GM12878 (cell line): ENCODE results near the gene MEGF11. TPM values are rescaled to one million over a fixed set of nuclear protein-coding genes. Genes with fewer than 3 reads are reported as not detected.

Source experiments
- ATAC-seq: fragments of 200-7000 bp; cut with Tn5 transposase; 3 replicates; pipeline ENCODE4 v1.9.1; 2020; ENCODE audit warnings: mild to moderate bottlenecking, moderate library complexity
- BruUV-seq: library from RNA; stranded (reverse); fragments of 400-500 nt; replicated peaks from 2 replicates; lab custom pipeline; 2021; lab: Mats Ljungman, UMichigan
- CTCF ChIA-PET: fragments of 300-600 bp; sonication (Branson Sonifier 250); formaldehyde crosslinking; extraction: SDS; loops from one replicate; lab custom pipeline; 2021; ENCODE audit warnings: inconsistent platforms; lab: Yijun Ruan, JAX
- POLR2A ChIA-PET: fragments of 350-600 bp; formaldehyde crosslinking; extraction: SDS; loops from one replicate; lab custom pipeline; 2021; ENCODE audit warnings: inconsistent platforms; lab: Charles Lee
- RAD21 ChIA-PET: fragments of 300-600 bp; sonication (Branson Sonifier 250); formaldehyde crosslinking; loops from one replicate; lab custom pipeline; 2023; ENCODE audit warnings: antibody characterized with exemption; ENCODE audit not compliant: unreplicated experiment; lab: Charles Lee
- SMC1A ChIA-PET: fragments of 300-600 bp; sonication (Branson Sonifier 250); formaldehyde crosslinking; loops from one replicate; lab custom pipeline; 2023; ENCODE audit not compliant: unreplicated experiment, uncharacterized antibody; lab: Charles Lee
- DNase-seq: peaks from one replicate; pipeline ENCODE4 v3.0.0-alpha.2; 2011; ENCODE audit warnings: low read depth, low spot score
- FAIRE-seq: peaks from 3 replicates; lab custom pipeline; 2011; peaks lifted over from hg19 to GRCh38; lab: Jason Lieb, UNC
- H2AFZ ChIP-seq: 2 replicates; pipeline ENCODE4 v1.6.0; 2011; ENCODE audit warnings: low read depth, low read length, control low read depth; ENCODE audit not compliant: control insufficient read depth
- H3K27ac ChIP-seq: 2 replicates; pipeline ENCODE4 v1.5.1; 2011; ENCODE audit warnings: control low read depth; ENCODE audit not compliant: control insufficient read depth, insufficient read depth
- H3K27me3 ChIP-seq, 2 experiments: replicated peaks in 1 of 2; 2 replicates each; pipeline versions ENCODE4 v1.6.0 to v1.6.1; 2011; ENCODE audit warnings: low read length in 1 of 2; ENCODE audit not compliant: control insufficient read depth in 2 of 2, insufficient read depth in 2 of 2
- H3K36me3 ChIP-seq, 2 experiments: 2 replicates each; pipeline ENCODE4 v1.5.1; 2011; ENCODE audit warnings: low read length in 1 of 2; ENCODE audit not compliant: control insufficient read depth in 2 of 2, insufficient read depth in 2 of 2
- H3K4me1 ChIP-seq: 2 replicates; pipeline ENCODE4 v1.6.1; 2011; ENCODE audit warnings: mild to moderate bottlenecking, low read length, moderate library complexity, mixed read lengths; ENCODE audit not compliant: control insufficient read depth, insufficient read depth
- H3K4me2 ChIP-seq: 2 replicates; pipeline ENCODE4 v1.6.0; 2011; ENCODE audit warnings: control low read depth; ENCODE audit not compliant: control insufficient read depth, insufficient read depth
- H3K4me3 ChIP-seq: fragments of 200-600 bp; sonication (generic); 2 replicates; pipeline ENCODE4 v1.5.1; 2016
- H3K79me2 ChIP-seq: 2 replicates; pipeline ENCODE4 v1.6.0; 2011; ENCODE audit warnings: low read length; ENCODE audit not compliant: control insufficient read depth, insufficient read depth
- H3K9ac ChIP-seq: 2 replicates; pipeline ENCODE4 v1.8.0; 2011; ENCODE audit warnings: low read length, control low read depth, mixed read lengths; ENCODE audit not compliant: control insufficient read depth, insufficient read depth
- H3K9me3 ChIP-seq: replicated peaks from 3 replicates; pipeline ENCODE4 v1.5.1; 2011; ENCODE audit warnings: mild to moderate bottlenecking, low read length; ENCODE audit not compliant: control insufficient read depth, insufficient read depth
- H4K20me1 ChIP-seq: 2 replicates; pipeline ENCODE4 v1.6.0; 2011; ENCODE audit not compliant: control insufficient read depth, insufficient read depth
- ASH2L ChIP-seq: fragments of 300-600, 200-600 bp; sonication (generic); IDR thresholded peaks from 2 replicates; pipeline ENCODE4 v1.6.1; 2017; ENCODE audit warnings: low read depth, mild to moderate bottlenecking, borderline replicate concordance
- ATF7 ChIP-seq: fragments of 450-650 bp; IDR thresholded peaks from 2 replicates; pipeline ENCODE4 v1.6.1; 2016; ENCODE audit warnings: low read depth, mild to moderate bottlenecking
- BRCA1 ChIP-seq: IDR thresholded peaks from 2 replicates; pipeline ENCODE4 v1.6.1; 2011; ENCODE audit warnings: low read depth, low read length, improper control_type of control experiment
- CEBPZ ChIP-seq: fragments of 150-350 bp; IDR thresholded peaks from 2 replicates; pipeline ENCODE4 v1.6.1; 2016; ENCODE audit warnings: low read depth, low read length
- EGR1 ChIP-seq, 2 experiments: IDR thresholded peaks; 1 replicate in 1 of 2; 2 replicates in 1 of 2; pipeline ENCODE4 v1.6.1; 2011 to 2012; ENCODE audit warnings: low read depth in 2 of 2, low read length in 2 of 2, borderline replicate concordance in 1 of 2, mild to moderate bottlenecking in 1 of 2, moderate library complexity in 1 of 2
- IRF4 ChIP-seq: IDR thresholded peaks from 2 replicates; pipeline ENCODE4 v1.6.1; 2011; ENCODE audit warnings: low read depth, low read length
- JUND ChIP-seq: IDR thresholded peaks from 2 replicates; pipeline ENCODE4 v1.6.1; 2012; ENCODE audit warnings: low read depth, mild to moderate bottlenecking, low read length, improper control_type of control experiment, moderate library complexity
- MEF2A ChIP-seq: IDR thresholded peaks from 2 replicates; pipeline ENCODE4 v1.6.1; 2011; ENCODE audit warnings: low read depth, mild to moderate bottlenecking, low read length, moderate library complexity; ENCODE audit not compliant: insufficient read depth
- MXI1 ChIP-seq: fragments of 150-350 bp; IDR thresholded peaks from 2 replicates; pipeline ENCODE4 v1.6.1; 2011; ENCODE audit warnings: low read depth, mild to moderate bottlenecking, inconsistent platforms, low read length, improper control_type of control experiment
- NFYB ChIP-seq: IDR thresholded peaks from 2 replicates; pipeline ENCODE4 v1.6.1; 2011; ENCODE audit warnings: low read depth, mild to moderate bottlenecking, low read length, improper control_type of control experiment, moderate library complexity; ENCODE audit not compliant: insufficient read depth
- NR2C2 ChIP-seq: IDR thresholded peaks from 2 replicates; pipeline ENCODE4 v1.6.1; 2011; ENCODE audit warnings: borderline replicate concordance, low read depth; ENCODE audit not compliant: control insufficient read depth, insufficient read length
- POLR2A ChIP-seq: IDR thresholded peaks from 2 replicates; pipeline ENCODE4 v1.6.1; 2011; ENCODE audit warnings: low read depth, mild to moderate bottlenecking, low read length
- PRDM15 ChIP-seq: fragments of 450-650 bp; formaldehyde crosslinking; IDR thresholded peaks from 2 replicates; pipeline ENCODE4 v1.4.0; 2020; ENCODE audit warnings: mild to moderate bottlenecking, moderate library complexity
- RAD51 ChIP-seq: fragments of 450-650 bp; IDR thresholded peaks from 2 replicates; pipeline ENCODE4 v1.6.1; 2016; ENCODE audit warnings: moderate library complexity, mild to moderate bottlenecking, inconsistent platforms
- SPI1 ChIP-seq: IDR thresholded peaks from 2 replicates; pipeline ENCODE4 v1.6.1; 2011; ENCODE audit warnings: low read depth, mild to moderate bottlenecking, low read length, moderate library complexity, borderline replicate concordance; ENCODE audit not compliant: insufficient read depth
- STAT1 ChIP-seq: fragments of 450-650 bp; conservative IDR thresholded peaks from 2 replicates; pipeline ENCODE4 v1.6.1; 2014; ENCODE audit warnings: antibody characterized with exemption, mild to moderate bottlenecking
- WGBS: methylation state at CpG from one replicate; pipeline ENCODE4 v1.1.6; 2016; ENCODE audit warnings: low lambda C conversion rate; ENCODE audit not compliant: insufficient replicate concordance, insufficient coverage; ENCODE audit errors: missing lambda C conversion rate; 5-methylcytosine and 5-hydroxymethylcytosine counted together
- in situ Hi-C: fragments of 300-500 bp; cut with MboI; formaldehyde crosslinking; loops from 9 replicates; pipeline ENCODE4 v1.14.3; 2018; ENCODE audit warnings: mixed read lengths
- intact Hi-C: fragments of 100-400 bp; cut with micrococcal nuclease; formaldehyde crosslinking; loops from one replicate; pipeline ENCODE4 v1.14.2; 2022; ENCODE audit not compliant: unreplicated experiment
- polyA plus RNA-seq, 11 experiments: library from polyadenylated mRNA; depleted of rRNA in 4 of 11; unstranded in 6 of 11; stranded (reverse) in 5 of 11; fragments of >200 nt; fragmentation: Nextera tagmentation in 4 of 11; fragmentation: Illumina TruSeq in 1 of 11; extraction: Ambion mirVana in 4 of 11; extraction: Trizol in 1 of 11; gene quantifications; 1 replicate in 1 of 11; 2 replicates in 10 of 11; pipeline versions ENCODE4 v1.2.1 to v1.2.3, GENCODE V29; 2011 to 2016; ENCODE audit warnings: inconsistent platforms in 2 of 11, missing spikeins in 2 of 11, low read depth in 1 of 11
- total RNA-seq, 4 experiments: library from RNA; depleted of rRNA in 3 of 4; stranded (reverse); fragments of >200 nt in 3 of 4; fragmentation: Illumina TruSeq in 1 of 4; extraction: Trizol in 1 of 4; gene quantifications; 2 replicates each; pipeline versions ENCODE4 v1.2.1 to v1.2.3, GENCODE V29; 2013 to 2021

MEGF11 gene
- total and polyA plus RNA-seq, 10 of the 15 experiments (the other 5 are each of a cell fraction or from before 2014, with no cell fraction given): 0.03 to 1.7 (median 0.49) TPM

DNA sequence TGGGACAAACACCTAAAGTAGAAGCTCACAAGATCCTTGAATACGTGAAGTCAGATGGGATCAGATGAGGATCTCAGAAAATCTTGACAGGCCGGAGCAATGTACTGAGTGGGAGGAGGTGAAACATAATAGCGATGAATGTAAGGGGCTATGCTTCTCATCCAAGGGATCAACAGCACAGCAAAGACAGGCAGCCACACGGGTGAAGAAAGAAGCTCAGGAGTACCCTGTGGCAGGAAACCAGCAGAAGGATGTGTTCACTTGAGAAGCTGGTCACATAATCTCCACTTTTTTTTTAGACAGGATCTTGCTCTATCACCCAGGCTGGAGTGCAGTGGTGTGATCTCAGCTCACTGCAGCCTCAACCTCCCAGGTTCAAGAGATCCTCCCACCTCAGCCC is 92.4 kb downstream of the MEGF11 start:
- CTCF ChIA-PET: interaction anchor here (0.7 to 1.2 kb wide), 2 partner anchors 22 to 127 kb away, joined by 4 read pairs; no protein-coding TSS in a partner anchor
- FAIRE-seq: no peak

More for the DNA sequence above, 92.4 kb downstream of the MEGF11 start:
- 72% methylated on average over 4 of the region's 4 CpGs for WGBS
- SMC1A ChIA-PET: interaction anchor here (0.7 kb wide), 1 partner anchor 147 kb away, joined by 3 read pairs; no protein-coding TSS in a partner anchor
- H3K79me2 ChIP-seq: no peaks in the 10 kb centered on the region
- no peaks in the 10 kb centered on the region for H3K9me3 ChIP-seq
- H3K4me1 ChIP-seq: no peaks in the 10 kb centered on the region; the same call in 1 of the 2 replicates
- RAD21 ChIA-PET: interaction anchor here (0.7 kb wide), 1 partner anchor 52 kb away, joined by 4 read pairs; no protein-coding TSS in a partner anchor
- POLR2A ChIA-PET: no interaction called here
- no peak overlapping the region for H3K9ac ChIP-seq
- no peaks in the 10 kb centered on the region for H3K36me3 ChIP-seq
- no TSS peak for BruUV-seq
- no peaks in the 10 kb centered on the region for H4K20me1 ChIP-seq
- no peak for ATAC-seq
- H3K4me3 ChIP-seq: no peak overlapping the region
- no peak overlapping the region for H2AFZ ChIP-seq
- no peaks in the 10 kb centered on the region for H3K27me3 ChIP-seq
- intact Hi-C loops (no loop called here), in situ Hi-C loops (no loop called here)
- no peak for TF ChIP-seq NFYB
- TF ChIP-seq EGR1 (IDR thresholded peaks at IDR 0.05; ENCODE audit: borderline replicate concordance in 1 of 2, low read depth in 2 of 2, low read length in 2 of 2): no peak
- TF ChIP-seq ATF7: no peak
- TF ChIP-seq RAD51: no peak
- TF ChIP-seq SPI1: no peak
- TF ChIP-seq PRDM15: no peak
- no peak for TF ChIP-seq JUND
- no peak for TF ChIP-seq STAT1
- TF ChIP-seq MEF2A: no peak
- TF ChIP-seq MXI1: no peak
- TF ChIP-seq CEBPZ: no peak
- no peak for TF ChIP-seq POLR2A
- TF ChIP-seq ASH2L: no peak
- no peak for TF ChIP-seq BRCA1
- TF ChIP-seq IRF4: no peak
- TF ChIP-seq NR2C2: no peak
- H3K27ac ChIP-seq: no peak overlapping the region
- no peak for DNase-seq
- H3K4me2 ChIP-seq: no peak overlapping the region
